Central memory CD8-positive, alpha-beta T cell (primary cell): Measurements from ENCODE around the gene YWHAB.

Source experiments
- ATAC-seq: fragments of 150-1000 bp; cut with Tn5 transposase; replicated peaks from 2 replicates; pipeline ENCODE4 v1.10.0; 2022; ENCODE audit warnings: mild to moderate bottlenecking, moderate FRiP score, moderate number of reproducible peaks; ENCODE audit not compliant: poor library complexity, severe bottlenecking; ENCODE audit errors: extremely low read depth
- DNase-seq, 2 donors: peaks; one replicate each; pipeline ENCODE4 v3.0.0; 2021; ENCODE audit warnings: low spot score in 2 of 2
- H3K27ac Mint-ChIP-seq: one replicate; pipeline ENCODE4 v1.8.0; 2022; ENCODE audit warnings: low read depth, mild to moderate bottlenecking, moderate library complexity, mixed read lengths
- H3K27me3 Mint-ChIP-seq: one replicate; pipeline ENCODE4 v1.8.0; 2022; ENCODE audit warnings: mixed read lengths
- H3K36me3 Mint-ChIP-seq: one replicate; pipeline ENCODE4 v1.8.0; 2022; ENCODE audit warnings: mild to moderate bottlenecking, moderate library complexity, mixed read lengths; ENCODE audit not compliant: insufficient read depth
- H3K4me1 Mint-ChIP-seq: one replicate; pipeline ENCODE4 v1.8.0; 2022; ENCODE audit warnings: mixed read lengths
- H3K4me3 Mint-ChIP-seq: one replicate; pipeline ENCODE4 v1.8.0; 2022; ENCODE audit warnings: mild to moderate bottlenecking, moderate library complexity, mixed read lengths
- H3K9me3 Mint-ChIP-seq: one replicate; pipeline ENCODE4 v1.8.0; 2022; ENCODE audit warnings: mixed read lengths

YWHAB gene

DNA sequence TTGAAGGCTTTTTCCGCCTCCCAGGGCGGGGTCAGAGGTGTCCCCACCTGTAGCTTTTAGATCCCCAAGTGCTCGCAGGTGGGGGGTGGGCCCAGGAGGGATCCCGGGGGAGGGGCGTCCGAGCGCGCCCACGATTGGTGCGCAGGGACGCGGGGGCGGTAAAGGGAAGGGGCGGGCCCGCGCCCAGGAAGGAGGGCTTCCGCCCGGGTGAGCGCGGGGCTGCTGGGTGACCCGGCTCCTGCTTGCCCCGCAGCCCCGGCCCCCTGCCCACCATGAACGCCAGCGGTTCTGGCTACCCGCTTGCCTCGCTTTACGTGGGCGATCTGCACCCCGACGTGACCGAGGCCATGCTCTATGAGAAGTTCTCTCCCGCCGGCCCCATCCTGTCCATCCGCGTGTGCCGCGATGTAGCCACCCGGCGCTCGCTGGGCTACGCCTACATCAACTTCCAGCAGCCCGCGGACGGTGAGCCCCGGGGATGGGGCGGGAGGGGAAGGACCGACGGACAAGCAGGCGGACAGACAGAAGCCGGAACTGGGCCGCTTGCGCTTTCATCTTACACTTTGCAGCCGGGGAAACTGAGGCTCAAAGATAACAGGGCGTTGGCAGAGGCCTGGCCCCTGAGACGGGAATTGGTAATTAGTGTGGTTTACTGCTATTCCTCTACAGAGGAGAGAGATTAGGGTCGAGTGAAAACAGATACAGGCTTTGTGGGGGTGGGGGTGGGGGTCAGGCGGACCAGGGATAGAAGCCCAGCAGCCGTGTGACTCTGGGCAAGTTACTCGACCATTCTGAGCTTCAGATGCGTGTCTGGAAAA, 24.6 kb downstream of the YWHAB start, which contains the start of gene PABPC1L:
TSS of gene PABPC1L (plus strand) at position 189 of the 818 bp plus-strand sequence. CDS start at position 273, 84 bp downstream.
- H3K4me1 Mint-ChIP-seq, result no peaks in the 10 kb centered on the region
- no peaks in the 10 kb centered on the region for H3K27me3 Mint-ChIP-seq
- peaks cover 31% of the 10 kb centered on the region for H3K36me3 Mint-ChIP-seq
- H3K27ac Mint-ChIP-seq, result no peak within 1 kb of the TSS
- H3K4me3 Mint-ChIP-seq, result peak within 1 kb of the TSS; percentile 77
- peak; percentile 21 to 45 for DNase-seq
- H3K9me3 Mint-ChIP-seq, result no peaks in the 10 kb centered on the region
- ATAC-seq, result peak; percentile 96

DNA sequence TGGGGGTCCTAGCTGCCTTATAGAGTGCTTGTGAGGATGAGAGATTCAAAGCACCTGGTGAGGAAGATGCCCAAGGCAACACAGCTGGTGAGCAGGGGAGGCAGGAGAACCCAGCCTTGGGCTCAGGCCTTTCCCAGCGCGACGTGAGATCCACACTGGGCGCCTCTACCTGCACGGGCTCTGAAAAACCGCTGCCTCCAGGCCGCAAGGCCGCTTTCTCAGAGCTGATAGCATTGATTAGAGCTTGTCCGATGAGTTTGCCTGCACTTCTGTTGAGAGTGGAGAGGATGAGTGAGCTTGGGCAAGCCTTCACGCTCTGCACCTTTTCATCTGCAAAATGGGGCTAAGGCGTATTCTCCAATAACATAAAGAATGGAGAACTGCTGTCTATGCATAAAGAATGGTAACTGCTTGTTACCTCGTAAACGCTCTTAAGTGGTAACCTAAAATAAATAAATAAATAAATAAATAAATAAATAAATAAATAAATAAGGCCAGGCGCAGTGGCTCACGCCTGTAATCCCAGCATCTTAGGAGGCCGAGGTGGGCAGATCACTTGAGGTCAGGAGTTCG, 25.3 kb downstream of the YWHAB start:
- Mint-ChIP-seq H3K9me3 (no peaks in the 10 kb centered on the region), H3K4me1 (no peaks in the 10 kb centered on the region), H3K27me3 (no peaks in the 10 kb centered on the region), H3K27ac (no peak overlapping the region), H3K36me3 (peaks cover 24% of the 10 kb centered on the region), H3K4me3 (peak overlapping the region; percentile 77)
- ATAC-seq, result no peak
- no peak for DNase-seq

DNA sequence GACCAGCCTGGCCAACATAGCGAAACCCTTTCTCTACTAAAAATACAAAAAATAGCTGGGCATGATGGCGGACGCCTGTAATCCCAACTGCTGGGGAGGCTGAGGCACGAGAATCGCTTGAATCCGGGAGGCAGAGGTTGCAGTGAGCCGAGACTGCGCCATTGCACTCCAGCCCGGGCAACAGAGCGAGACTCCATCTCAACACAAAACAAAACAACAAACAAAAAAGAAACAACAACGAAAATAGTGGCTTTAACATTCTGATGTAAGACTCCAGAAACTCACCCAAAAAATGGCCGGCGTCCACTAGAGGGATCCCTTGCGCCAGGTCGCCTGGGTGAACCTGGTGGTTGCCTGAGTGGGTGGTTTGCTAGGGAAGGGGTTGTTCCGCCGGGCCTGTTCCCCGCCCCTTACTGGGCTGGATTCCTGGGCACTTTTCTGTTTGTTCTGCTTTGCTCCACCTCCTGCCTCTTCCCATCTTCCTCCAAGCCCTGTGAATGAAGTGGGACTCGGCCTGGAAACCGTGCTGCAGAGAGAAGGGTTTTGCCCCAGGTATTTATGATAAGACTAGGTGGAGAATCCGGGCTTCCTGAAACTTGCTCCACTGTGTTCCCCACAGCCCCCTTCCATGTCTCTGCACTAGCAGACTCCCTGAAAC, 25.9 kb downstream of the YWHAB start:
- no peaks in the 10 kb centered on the region for H3K27me3 Mint-ChIP-seq
- peak overlapping the region; percentile 77 for H3K4me3 Mint-ChIP-seq
- peaks cover 18% of the 10 kb centered on the region for H3K36me3 Mint-ChIP-seq
- no peaks in the 10 kb centered on the region for H3K9me3 Mint-ChIP-seq
- H3K4me1 Mint-ChIP-seq, result no peaks in the 10 kb centered on the region
- H3K27ac Mint-ChIP-seq, result no peak overlapping the region
- DNase-seq (no peak), ATAC-seq (no peak)

DNA sequence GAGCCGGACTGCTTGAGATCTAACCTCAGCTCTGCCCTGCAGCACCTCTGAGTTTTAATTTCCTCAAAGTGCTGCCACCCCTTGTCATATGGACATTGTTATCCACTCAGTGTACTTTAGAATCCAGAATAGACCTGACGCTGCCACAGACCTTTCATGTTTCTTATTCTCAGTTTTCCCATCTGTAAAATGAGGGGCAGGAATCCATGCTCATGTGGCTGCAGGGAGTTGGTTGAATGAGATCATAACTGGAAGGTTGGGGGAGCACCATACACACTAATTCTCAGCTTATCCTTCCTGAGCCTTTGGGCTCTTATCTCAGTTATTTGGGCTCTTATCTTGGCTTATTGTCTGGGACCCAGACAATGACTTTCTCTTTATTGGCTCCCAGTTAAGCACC, 26.7 kb downstream of the YWHAB start:
- ATAC-seq (no peak), DNase-seq (no peak)
- Mint-ChIP-seq H3K9me3 (no peaks in the 10 kb centered on the region), H3K36me3 (peaks cover 13% of the 10 kb centered on the region), H3K27me3 (no peaks in the 10 kb centered on the region), H3K27ac (no peak overlapping the region), H3K4me1 (no peaks in the 10 kb centered on the region), H3K4me3 (no peak overlapping the region)

DNA sequence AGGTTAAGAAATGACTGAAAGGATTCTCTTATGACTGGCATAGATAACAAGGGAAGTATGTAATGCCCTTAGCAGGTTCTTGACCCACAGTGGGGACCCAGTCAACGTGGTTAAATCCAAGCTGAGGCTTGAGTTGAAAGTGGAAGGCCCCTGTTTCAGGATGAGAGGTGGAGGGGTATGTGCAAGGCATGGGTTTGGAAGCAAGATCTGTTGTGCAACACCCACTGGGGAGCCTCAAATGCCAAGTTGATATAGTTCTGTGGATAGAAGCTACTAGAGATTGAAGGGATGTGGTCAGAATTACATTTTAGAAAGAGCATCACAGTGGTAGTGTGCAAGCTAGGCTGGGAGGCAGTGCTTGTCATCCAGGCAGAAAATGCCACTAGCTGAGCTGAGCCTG, 29.4 kb downstream of the YWHAB start:
- H3K27ac Mint-ChIP-seq, result no peak overlapping the region
- ATAC-seq, result no peak

DNA sequence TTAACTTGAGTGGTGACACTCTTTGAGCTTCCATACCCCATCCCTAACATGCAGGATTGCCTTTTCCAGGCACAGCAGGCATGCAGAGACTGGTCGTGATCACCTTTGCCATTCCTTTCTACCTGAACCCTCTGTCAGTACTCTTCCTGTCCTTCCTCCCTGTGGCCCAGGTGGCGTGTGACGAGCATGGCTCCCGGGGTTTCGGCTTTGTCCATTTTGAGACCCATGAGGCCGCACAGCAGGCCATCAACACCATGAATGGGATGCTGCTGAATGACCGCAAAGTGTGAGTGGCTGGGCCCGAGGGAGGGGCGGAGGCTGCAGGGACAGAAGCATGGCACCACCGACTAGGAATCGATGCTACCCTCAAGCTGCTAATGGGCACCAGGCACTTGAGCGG, 31.1 kb downstream of the YWHAB start:
- DNase-seq (no peak), ATAC-seq (no peak)
- Mint-ChIP-seq H3K27ac (no peak overlapping the region), H3K9me3 (no peaks in the 10 kb centered on the region), H3K27me3 (no peaks in the 10 kb centered on the region), H3K4me3 (no peak overlapping the region), H3K36me3 (peaks cover 5% of the 10 kb centered on the region), H3K4me1 (no peaks in the 10 kb centered on the region)

More for the DNA sequence above, 29.4 kb downstream of the YWHAB start:
- H3K27me3 Mint-ChIP-seq, result no peaks in the 10 kb centered on the region
- no peaks in the 10 kb centered on the region for H3K9me3 Mint-ChIP-seq
- peaks cover 5% of the 10 kb centered on the region for H3K36me3 Mint-ChIP-seq
- no peak for DNase-seq
- H3K4me1 Mint-ChIP-seq, result no peaks in the 10 kb centered on the region
- no peak overlapping the region for H3K4me3 Mint-ChIP-seq

DNA sequence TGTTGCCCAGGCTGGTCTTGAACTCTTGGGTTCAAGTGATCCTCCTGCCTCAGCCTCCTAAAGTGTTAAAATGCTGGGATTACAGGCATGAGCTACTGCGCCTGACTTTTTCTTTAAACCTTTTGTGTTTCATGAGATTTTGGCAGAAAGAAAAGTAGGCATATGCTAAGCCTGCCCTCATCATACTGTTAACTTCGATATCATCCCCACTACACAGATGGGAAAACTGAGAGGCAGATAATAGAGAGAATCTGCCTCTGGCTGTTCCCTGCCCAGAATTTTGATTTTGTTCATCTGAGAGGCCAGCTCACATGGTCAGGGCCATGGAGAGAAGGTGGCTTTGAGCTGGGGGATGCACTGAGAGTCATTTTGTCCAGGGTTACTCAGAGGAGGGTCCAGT, 31.9 kb downstream of the YWHAB start:
- ATAC-seq, result no peak
- Mint-ChIP-seq H3K27ac (no peak overlapping the region), H3K27me3 (no peaks in the 10 kb centered on the region), H3K4me1 (no peaks in the 10 kb centered on the region), H3K9me3 (no peaks in the 10 kb centered on the region), H3K4me3 (no peak overlapping the region), H3K36me3 (peaks cover 5% of the 10 kb centered on the region)
- DNase-seq, result no peak

DNA sequence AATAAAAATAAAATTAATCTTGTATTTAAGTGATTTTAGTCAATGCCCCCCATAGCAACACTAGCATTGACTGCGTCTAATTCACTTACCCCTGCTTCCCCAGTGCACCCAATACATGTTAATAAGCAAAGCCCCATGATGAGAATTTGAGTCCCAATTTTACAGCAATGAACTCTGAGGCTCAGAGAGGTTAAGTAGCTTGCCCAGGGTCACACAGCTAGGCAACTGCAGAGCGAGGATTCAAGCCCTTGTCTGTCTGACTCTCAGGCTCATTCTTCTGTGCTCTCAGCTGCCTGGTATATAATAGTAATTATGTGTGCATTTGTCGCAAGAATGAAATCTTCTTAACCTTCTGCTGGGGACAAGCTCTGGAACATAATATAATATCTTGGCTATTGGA, 32.8 kb downstream of the YWHAB start:
- no peak overlapping the region for H3K27ac Mint-ChIP-seq
- H3K9me3 Mint-ChIP-seq, result no peaks in the 10 kb centered on the region
- ATAC-seq, result no peak
- H3K36me3 Mint-ChIP-seq, result peaks cover 5% of the 10 kb centered on the region
- H3K27me3 Mint-ChIP-seq, result no peaks in the 10 kb centered on the region
- DNase-seq, result no peak
- no peaks in the 10 kb centered on the region for H3K4me1 Mint-ChIP-seq
- H3K4me3 Mint-ChIP-seq, result no peak overlapping the region

DNA sequence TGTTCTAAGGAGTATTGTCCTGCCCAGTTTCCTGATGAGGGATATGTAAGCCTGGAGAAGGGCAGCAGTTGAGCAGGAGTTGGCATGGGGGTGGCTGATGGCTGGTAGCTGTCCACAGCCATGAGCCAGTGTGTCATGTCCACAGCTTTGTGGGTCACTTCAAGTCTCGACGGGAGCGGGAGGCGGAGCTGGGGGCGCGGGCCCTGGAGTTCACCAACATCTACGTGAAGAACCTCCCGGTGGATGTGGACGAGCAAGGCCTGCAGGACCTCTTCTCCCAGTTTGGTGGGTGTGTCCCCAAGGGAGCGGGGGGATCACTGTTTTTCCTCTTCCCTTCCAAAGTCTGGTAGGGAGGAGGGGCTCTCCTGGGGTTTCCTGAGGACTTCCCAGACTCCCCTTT, 33.3 kb downstream of the YWHAB start:
- Mint-ChIP-seq H3K27ac (no peak overlapping the region), H3K27me3 (no peaks in the 10 kb centered on the region), H3K9me3 (no peaks in the 10 kb centered on the region), H3K4me3 (no peak overlapping the region), H3K4me1 (no peaks in the 10 kb centered on the region), H3K36me3 (peaks cover 5% of the 10 kb centered on the region)
- DNase-seq, result no peak
- no peak for ATAC-seq

DNA sequence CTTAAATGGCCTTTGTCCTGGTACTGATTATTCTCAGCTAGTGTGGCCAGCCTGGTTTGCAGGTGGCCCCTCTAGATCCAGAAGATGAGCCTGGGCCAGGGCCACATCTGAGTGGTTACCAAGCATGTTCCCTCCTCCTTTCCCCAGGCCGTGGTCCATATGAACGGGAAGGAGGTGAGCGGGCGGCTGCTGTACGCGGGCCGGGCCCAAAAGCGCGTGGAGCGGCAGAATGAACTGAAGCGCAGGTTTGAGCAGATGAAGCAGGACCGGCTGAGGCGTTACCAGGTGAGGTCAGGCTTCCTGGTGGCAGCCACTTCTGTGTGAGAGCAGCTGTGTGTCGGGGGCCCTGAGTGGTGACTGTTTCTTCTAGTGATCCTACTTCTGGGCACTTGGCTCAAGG, 35.9 kb downstream of the YWHAB start:
- Mint-ChIP-seq H3K27me3 (no peaks in the 10 kb centered on the region), H3K4me3 (no peak overlapping the region), H3K27ac (no peak overlapping the region), H3K36me3 (peaks cover 5% of the 10 kb centered on the region), H3K9me3 (no peaks in the 10 kb centered on the region), H3K4me1 (no peaks in the 10 kb centered on the region)
- DNase-seq (no peak), ATAC-seq (no peak)

DNA sequence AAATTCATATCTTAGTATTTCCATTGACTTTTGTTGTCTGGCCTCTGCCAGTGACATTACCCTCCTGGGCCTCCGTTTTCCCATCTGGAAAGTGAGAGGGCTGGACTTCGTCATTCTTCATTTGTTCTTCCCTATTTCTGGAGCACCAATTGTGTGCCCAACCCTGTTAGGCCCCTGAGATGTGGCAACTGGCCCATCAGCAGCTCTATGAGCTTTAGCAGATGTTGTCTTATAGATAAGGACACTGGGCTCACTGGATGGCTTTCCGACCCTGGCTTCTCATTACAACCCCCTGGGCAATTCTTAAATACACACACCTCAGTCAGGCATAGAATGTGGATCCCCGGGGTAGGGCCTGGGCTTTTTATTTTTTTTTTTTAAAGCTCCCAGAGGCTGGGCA, 39.0 kb downstream of the YWHAB start:
- DNase-seq (no peak), ATAC-seq (no peak)
- no peak overlapping the region for H3K4me3 Mint-ChIP-seq
- peaks cover 4% of the 10 kb centered on the region for H3K36me3 Mint-ChIP-seq
- no peak overlapping the region for H3K27ac Mint-ChIP-seq
- no peaks in the 10 kb centered on the region for H3K9me3 Mint-ChIP-seq
- H3K4me1 Mint-ChIP-seq, result no peaks in the 10 kb centered on the region
- no peaks in the 10 kb centered on the region for H3K27me3 Mint-ChIP-seq

DNA sequence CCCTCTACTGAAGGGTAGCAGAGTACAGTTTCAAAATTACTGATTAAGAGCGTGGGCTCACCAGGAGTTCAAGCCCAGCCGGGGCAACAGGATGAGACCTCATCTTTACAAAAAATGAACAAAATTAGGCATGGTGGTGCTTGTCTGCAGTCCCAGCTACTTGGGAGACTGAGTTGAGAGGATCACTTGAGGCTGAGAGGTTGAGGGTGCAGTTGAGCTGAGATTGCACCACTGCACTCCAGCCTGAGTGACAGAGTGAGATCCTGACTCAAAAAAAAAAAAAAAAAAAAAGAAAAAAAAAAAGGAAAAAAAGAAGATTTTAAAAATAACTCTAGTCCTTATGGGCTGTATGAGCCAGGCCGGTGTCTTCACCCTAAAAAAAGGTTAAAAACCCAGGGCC, 43.1 kb downstream of the YWHAB start:
- no peaks in the 10 kb centered on the region for H3K9me3 Mint-ChIP-seq
- DNase-seq, result no peak
- H3K4me3 Mint-ChIP-seq, result no peak overlapping the region
- no peaks in the 10 kb centered on the region for H3K27me3 Mint-ChIP-seq
- no peak overlapping the region for H3K27ac Mint-ChIP-seq
- H3K36me3 Mint-ChIP-seq, result peaks cover 2% of the 10 kb centered on the region
- ATAC-seq, result no peak
- no peaks in the 10 kb centered on the region for H3K4me1 Mint-ChIP-seq
